Stimulated activated CD4-positive, alpha-beta T cell treated with anti-CD3 and anti-CD28 coated beads, Interleukin-2, amount 100 ng/mL, for 48 hours (primary cell): ENCODE data around the gene ACVR2A.

ENCODE experiments used
- DNase-seq, 2 donors: peaks; one replicate each; pipeline ENCODE4 v3.0.0-alpha.2; 2020

The ACVR2A gene

DNA sequence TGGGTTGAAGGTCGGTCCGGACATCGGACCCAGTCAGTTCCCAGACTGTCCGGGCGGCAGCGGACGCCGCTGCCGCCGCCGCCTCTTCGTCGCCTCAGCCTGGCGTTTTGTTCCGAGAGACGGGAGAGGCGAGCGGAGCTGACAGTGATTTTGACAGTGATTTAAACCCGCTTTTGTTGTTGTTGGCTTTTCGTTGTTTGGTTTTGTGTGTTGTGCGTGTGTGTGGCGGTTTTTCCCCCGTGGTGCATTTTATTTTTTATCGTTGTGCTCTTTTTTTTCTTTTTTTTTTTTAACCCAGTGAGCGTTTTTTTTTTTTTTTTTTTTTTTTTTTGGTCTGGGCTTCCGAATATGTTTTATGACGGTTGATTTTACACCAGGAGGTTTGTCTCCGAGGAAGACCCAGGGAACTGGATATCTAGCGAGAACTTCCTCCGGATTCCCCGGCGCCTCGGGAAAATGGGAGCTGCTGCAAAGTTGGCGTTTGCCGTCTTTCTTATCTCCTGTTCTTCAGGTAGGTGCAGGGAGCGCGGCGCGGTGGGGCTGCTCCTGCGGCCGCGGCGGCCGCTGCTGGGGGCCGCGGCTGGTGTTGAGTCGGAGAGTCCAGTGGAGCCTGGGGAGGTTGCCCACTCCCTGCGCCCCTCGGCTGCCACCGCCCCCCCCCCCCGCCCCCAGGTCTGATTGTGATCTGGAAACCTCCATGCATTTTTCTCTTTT, at the start of gene ACVR2A:
Gene ACVR2A (plus strand): TSS at position 333 of the 714 bp plus-strand sequence. CDS start 124 bp downstream, at position 457.
- DNase-seq = peak; percentile 5 to 15

DNA sequence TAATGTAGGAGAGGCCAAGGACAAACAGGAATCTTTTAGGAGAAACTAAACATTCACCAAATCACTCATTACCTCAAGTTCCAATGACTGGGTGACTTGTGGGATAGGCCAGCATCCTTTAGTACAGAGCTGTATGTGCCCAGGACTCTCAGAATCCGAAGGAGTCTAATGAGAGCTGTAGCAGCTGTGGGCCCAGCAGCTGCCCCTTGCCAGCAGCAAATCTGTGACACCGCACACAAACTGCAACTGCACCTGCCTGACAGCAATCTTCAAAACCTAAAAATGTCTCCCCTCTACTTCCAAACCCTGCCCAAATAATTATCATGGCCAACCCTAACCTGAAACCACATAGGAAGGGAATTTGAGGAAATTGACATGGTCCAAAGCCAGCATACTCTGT, 44.5 kb upstream of the ACVR2A start:
- no peak for DNase-seq

DNA sequence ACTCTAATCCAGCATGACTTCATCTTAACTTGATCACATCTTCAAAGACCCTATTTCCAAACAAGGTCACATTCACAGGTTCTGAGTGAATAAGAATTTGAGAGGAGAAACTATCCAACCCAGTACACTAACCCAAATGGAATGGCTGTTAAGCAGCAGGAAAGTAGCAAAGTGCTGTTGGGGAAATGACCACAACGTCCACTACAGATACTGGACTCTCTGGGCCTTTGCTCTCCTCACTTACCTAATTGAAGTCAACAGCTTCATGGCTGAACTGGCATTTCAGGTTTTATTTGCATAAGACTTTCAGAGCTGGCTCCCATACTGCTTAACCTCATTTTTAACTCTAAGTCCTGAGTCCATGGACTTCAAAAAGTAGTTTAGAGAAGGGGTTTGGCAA, 38.0 kb upstream of the ACVR2A start:
- no peak for DNase-seq

DNA sequence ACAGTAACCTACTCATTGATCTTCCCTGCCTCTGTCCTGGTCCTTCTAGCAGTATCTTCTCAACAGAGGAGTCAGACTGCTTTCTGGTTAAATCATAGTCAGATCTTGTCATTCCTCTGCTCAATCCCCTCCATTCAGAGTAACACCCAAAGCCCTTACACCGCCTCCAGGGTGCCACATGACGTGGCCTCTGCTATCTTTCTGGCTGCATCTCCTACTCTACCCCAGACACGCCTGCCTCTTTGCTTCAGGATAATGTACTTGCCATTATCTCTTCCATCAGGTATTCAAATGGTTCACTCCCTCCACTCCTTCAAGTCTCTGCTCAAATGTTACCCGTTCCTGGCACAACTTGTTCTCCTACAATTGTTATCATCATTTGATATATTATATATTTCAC, 36.3 kb upstream of the ACVR2A start:
- DNase-seq = no peak

DNA sequence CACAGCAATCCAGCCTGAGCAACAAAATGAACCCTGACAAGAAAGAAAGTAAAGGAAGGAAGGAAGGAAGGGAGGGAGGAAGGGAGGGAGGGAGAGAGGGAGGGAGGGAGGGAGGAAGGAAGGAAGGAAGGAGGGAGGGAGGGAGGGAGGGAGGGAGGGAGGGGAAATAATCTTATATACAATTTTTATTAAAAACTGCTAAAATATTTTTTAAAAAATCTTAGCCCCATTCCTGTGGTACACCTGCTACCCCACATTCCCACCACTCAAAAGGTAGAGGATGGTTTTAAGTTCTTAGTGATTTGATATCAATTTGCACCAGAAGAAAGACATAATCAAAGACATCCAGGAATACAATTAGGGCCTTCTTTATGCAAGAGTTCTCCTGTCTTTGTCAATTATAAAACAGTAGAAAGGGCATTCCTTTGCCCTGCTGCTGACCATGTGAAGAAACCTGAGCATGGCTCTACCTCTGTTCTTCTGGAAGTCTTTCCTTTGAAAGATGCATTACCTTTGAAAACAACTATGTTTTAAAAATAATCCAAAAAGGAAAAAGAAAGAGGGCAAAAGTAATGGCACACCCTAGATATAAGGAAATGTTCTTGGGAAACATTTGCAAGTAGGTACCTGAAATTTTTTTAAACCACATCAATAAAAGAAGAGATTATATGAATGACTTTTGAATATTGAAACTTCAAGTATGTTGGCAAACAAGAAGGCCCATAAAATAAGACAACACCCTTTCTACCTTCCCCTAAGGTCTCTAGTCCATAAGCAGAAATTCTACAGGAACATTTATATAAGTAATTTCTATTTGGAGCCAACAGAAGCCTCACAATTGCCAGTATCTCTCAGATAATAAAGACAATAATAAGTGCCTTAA, 33.7 kb upstream of the ACVR2A start:
- no peak for DNase-seq

DNA sequence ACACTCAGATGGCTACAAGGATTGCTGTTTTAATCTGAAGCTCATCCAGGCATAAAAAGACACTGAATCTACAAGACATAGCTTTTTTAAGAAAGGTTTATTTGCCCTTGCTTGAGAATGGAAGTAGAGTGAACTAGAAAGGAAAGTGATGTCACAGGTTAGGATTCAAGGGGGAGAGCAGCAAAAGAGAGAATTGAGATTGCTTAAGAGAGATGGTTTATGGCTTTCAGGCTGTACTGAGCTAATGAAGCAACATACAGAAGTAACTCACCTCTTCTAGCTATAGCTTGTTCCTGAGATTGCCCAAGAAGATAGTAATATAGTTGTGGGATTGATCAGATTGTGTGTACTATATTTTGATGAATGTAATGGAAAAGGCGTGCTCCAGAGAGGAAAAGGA, 26.1 kb upstream of the ACVR2A start:
- no peak for DNase-seq

DNA sequence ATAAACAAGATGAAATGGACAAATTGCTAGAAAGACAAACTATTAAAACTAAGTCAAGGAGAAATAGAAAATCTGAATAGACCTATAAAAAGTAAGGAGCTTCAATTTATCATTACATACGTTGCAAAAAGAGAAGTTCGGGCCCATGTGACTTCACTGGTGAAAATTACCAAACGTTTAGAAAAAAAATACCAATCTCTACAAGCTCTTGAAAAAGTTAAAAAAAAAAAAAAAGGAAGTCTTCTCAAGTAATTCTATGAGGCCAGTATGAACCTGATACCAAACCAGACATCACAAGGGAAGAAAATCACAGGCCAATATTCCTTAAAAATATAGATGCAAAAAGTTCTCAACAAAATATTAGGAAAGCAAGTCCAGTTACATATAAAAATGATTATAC, 20.2 kb upstream of the ACVR2A start:
- DNase-seq = no peak

DNA sequence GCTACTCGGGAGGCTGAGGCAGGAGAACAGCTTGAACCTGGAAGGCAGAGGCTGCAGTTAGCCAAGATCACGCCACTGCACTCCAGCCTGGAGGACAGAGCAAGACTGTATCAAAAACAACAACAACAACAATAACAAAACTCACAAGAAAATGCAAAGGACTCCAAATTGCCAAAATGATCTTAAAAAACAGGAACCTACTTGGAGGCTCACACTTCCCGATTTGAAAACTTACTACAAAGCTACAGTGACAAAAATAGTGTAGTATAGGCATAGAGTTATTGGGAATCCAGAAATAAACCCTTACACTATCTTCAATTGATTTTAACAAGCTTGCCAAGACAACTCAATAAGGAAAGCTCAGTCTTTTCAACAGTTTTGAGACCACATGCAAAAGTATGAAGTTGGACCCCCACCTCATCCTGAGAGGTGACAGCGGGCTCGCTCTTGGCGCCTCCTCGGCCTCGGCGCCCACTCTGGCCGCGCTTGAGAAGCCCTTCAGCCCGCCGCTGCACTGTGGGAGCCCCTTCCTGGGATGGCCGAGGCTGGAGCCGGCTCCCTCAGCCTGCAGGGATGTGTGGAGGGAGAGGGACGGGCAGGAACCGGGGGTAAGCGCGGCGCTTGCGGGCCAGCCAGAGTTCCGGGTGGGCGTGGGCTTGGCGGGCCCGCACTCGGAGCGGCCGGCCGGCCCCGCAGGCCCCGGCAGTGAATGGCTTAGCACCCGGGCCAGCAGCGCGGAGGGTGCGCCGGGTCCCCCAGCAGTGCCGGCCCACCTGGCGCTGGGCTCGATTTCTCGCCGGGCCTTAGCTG, 18.3 kb upstream of the ACVR2A start:
- no peak for DNase-seq

DNA sequence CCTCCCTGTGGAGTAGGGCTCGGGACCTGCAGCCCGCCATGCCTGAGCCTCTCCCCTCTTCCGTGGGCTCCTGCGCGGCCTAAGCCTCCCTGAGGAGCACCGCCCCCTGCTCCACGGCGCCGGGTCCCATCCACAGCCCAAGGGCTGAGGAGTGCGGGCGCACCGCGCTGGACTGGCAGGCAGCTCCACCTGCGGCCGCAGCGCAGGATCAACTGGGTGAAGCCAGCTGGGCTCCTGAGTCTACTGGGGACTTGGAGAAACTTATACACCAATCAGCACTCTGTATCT, 17.8 kb upstream of the ACVR2A start:
- no peak for DNase-seq

DNA sequence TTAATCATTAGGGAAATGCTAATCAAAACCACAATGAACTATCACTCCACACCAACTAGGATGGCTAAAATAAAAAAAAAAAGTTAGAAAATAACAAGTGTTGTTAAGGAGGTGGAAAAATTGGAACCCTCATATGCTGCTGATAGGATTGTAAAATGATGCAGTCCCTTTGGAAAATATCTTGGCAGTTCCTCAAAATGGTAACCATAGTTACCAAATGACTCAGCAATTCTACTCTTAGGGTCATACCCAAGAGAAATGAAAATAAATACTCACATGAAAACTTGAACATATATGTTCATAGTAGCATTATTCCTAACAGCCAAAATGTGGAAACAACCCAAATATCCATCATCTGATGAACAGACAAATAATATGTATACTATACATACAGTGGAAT, 15.7 kb upstream of the ACVR2A start:
- no peak for DNase-seq

DNA sequence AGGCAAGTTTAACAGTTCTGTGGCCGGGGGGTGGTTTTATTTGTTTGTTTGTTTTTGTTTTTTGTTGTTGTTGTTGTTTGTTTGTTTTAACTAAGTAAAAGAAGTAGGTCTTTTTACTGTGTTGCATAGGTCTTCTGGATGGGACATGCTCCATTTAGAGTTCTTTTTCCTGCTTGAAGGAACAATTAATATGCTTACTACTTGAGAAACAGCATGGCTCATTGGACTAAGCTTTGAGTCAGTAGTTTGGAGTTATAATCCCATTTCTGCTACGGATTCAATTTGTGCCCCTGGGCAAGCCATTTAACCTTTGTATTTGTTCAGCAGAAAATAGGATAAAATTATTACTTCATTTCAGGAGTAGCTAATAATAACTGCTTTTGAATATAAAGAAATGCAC, 8.7 kb upstream of the ACVR2A start:
- no peak for DNase-seq

DNA sequence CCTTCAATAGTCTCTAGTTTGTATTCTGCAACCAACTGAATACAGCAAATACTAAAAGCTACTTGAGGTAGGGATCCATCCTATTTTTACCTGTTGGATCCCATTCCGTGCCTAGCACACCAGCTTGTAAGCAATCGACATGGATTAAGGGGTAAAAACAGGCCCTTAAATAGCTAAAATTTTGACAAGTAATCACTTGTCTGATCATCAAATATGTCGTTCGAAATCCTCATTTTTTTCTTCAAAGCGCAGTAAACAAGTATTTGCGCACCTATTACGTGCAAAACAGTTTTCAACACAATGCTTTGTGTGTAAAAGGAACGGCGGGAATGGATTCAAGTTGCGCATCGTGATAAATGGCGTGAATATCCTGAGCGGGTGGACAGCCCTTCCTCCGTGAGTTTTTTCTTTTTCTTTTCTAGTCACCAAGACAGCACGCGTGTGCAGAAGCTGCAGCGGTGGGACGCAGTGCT, 1.4 kb upstream of the ACVR2A start:
- DNase-seq = no peak

DNA sequence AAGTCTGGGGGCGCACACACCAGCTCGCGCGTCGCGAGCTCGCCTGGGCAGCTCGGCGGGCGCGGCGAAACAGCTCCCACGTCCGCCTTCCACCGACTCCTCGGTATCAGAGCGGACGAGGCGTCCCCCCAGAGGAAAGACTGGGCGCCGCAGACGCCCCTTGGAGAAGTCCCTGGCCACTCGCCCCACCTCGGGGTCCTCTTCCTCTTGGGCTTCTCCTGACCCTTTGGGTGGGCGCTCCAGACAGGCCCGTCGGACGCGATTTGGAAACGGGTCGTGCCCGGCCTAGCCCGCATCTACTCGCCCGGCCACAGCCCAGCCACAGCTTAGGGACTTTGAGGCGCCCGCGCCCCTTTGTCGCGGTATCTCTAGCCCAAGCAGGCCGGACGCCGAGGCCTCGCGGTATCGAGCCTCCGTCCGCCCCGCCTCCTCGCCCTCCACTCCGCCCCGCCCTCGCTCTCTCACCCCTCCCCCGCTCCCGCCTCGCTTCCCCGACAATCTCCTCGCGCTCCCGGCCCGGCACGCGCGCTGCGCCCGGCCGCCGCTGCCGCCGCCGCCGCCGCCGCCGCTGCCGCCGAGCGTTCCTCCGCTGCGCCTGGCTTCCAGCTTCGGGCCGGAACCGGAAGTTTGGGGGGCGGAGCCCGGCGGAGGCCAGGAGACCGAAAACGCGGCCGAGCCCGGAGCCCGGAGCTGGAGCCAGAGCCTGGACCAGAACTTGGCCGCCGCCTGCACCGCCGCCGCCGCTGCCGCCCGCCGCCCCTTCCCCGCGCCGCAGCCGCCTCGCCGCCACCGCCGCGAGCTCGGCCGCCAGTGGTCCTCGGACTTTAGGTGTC, 749 bp upstream of the ACVR2A start:
- DNase-seq = peak; percentile 78 to 82

DNA sequence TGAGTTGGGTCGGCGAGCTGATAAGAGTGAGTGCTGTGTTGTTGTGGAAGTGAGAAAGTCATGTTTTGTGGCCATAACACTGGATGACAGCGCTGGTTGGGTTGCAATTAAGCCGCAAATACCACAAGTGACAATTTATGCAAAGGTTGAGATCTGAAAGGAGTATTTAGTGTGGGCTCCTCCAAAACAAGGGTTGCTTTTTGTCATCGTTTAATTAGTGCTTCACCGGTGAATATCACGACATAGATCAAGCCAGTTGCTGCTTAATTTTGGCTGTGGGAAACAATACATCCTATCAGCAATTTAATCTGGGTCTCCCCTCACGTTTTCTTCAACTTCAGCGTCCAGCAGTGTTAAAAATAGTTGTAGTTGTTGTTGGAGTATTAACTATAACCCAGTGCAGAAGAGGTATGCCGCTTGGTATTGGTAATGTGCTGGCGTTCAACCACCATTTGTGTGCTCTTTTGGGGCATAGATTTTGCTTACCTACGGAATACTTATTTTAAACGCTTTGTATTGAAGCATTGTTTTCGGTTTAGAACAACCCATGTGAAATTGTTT, 662 bp downstream of the ACVR2A start:
- peak; percentile 10 to 14 for DNase-seq

DNA sequence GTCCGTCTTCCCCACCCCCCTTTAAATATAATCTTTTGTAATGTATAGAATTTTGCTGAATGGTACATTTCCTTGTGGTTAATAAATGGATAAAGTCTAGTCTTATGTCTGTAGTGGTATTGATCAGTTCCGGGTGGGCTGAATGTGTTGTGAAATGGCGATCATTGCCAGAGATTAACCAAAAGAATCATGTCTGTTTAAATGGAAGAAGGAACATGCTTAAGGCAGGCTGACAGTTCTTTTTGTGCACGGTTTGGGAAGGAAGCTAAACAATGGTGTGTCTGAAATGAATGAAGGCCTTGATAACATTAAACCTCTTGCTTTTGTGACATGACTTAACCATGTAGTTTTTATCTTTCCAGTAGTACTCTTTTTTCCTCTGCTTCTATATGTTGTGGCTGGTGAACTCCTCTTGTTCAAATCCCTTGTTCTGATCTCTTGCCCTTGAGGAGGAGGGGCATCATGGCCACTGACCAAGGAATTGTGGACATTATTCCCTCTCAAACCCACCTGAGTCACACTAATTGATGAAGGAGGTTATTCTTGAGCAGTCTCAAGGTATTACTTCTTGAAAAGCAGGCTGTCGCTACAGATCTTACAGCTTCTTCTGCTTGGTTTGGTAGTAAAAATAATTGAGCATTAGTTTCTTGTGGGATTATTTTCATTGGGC, 1.7 kb downstream of the ACVR2A start:
- no peak for DNase-seq

DNA sequence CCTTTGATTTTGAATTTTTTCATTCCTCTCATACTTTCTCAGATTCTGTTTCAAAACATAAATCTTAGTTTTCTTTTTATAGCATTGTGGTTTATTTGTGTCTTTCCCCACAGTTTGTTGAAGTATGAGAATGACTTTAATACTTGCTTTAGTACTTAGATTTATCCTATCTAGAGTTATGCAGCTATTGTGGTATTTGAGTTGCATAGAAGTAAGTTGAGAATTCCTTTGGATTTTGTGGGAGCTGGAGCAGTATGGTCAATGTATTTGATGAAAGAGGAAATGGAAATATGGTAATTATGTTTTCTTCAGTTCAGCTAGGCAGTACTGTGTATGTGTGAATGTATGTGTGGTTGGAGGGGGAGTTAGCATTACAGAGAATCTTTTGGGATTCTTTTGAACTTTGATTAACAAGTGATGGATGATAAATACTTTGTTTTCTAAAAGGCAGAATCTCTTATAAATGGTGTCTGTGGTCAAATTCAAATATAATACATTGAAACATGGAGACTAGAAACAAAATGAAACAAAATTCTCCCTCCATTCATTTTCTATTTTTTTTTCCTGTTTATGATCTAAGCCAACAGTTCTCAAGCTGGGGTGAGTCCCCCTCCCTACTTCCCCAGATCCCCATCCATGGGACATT, 3.0 kb downstream of the ACVR2A start:
- no peak for DNase-seq

DNA sequence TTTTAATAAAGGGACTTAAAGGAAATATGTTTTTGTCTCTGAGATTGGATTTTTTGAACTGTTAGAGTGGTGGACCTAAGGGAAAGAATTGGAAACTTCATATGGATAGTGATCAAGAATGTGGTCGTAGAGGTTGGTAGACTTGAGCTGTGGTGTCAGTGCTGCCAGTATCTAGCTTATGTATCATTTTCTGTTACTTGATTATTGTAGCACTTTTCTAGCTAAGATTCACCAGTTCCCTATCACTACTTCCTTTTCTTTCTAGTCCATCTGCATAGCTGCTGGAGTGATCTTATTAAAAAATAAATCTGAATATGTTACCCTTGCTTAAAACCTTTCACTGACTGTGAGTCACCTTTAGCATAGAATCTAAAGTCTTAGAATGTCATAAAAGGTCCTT, 6.0 kb downstream of the ACVR2A start:
- no peak for DNase-seq

DNA sequence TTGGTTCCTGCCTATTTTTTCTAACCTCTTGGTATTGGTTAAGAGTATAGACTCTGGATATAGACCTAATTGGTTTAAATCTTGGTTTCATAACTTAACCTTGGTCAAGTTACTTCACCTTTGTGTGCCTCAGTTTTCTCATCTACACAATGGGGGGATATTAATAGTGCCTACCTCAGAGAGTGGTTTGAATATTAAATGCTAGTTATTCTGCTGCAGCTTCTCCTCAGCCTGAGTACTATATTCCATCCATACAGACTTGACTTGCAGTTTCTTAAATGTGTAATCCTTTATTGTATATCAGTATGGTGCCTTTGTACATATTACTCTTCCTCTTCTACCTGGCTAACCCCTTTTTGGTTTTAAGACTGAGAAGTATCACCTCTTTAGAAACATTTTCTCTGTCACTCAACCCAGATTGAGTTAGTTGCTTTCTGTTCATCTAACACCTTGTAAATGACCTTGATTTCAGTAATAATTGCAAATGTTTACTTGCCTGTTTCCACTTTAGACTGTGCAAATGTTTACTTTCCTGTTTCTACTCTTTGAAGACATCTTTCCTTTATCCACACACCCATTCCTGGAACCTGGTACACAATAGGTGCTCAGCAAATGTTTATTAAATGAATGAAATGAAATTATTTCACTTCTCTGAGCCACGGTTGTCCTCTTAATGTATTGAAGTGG, 6.6 kb downstream of the ACVR2A start:
- no peak for DNase-seq

DNA sequence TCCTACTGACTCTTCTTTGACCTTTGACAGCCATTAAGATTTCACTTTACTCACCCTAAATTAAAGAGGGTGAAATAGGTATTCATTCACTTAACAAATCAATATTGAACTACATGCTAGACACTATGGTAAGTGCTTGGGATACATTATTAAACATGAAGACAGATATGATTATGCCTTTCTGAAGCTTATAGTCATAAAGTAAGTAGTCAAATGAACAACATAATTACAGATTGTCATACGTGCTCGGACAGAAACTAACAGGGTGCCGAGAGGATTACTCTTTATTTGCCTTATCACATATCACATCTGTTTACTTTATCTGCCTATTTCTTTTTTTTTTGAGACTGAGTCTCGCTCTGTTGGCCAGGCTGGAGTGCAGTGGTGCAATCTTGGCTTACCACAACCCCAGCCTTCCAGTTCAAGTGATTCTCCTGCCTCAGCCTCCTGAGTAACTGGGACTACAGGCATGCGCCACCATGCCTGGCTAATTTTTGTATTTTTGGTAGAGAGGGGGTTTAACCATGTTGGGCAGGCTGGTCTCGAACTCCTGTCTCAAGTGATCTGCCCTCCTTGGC, 9.8 kb downstream of the ACVR2A start:
- DNase-seq = no peak

DNA sequence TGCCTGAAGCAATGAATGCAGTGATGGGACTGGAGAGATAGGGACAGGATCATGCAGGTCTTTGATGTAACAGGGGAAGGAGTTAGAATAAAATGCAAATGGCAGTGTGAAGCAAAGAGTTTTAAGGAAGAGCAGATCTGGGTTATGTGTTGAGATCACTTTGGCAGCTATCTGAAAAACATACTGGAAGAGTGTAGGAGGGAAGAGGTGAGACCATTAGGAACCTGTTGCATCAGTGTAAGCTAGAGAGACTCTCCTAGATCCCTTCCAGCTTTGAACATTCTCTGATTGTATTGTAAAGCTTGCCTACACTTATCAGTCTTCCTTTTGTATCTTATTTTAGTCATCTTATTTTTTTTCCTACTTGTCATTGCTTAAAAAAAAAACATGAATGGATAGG, 10.5 kb downstream of the ACVR2A start:
- DNase-seq = no peak
